ENCODE measurements around the gene PTX4. TPM values are rescaled to one million over a fixed set of nuclear protein-coding genes. Genes with fewer than 3 reads are reported as not detected.
"Not testable (repeated sequence)": the region's sequence is repeated elsewhere in the genome, so short reads cannot be mapped to it uniquely, and the experiment has no call there.

Gene PTX4
- total and polyA plus RNA-seq, 2 experiments from 2014 or later = 0.30 TPM; not detected in 1

DNA sequence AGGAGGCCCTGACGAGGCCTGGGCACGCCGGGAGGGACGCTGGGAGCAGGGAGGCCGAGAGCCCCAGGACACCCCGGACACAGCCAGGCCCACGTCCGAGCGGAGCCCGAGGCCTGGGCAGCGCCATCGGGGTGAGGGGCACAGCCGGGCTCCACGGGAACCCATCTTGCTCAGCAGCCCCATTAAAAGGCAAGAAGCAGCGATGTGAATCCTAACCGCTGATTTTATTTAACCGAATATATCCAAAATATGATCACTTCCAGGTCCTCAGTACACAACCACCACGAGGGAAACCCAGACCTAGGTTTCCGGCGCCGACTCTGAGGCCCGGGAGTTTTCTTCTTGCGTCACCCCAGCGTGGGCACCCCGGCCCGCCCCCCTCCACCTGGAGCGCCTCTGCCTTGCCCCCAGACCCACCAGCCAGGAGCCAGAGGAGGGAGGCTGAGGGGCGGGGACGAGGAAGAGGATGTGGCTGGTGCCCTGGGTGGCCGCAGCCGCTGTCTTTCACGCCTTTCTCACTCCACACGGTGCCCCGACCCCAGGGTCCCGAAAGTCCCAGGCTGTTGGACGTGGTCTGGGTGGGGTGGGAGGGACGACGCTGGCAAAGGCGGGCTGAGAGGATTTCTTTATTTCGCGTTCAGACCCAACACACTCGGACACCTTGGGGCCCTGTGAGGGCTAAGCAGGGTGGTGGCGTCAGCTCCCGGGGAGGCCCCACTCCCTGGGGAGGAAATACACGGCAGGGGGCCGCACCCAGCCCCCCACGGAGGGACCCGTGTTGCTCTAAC is 43.8 kb downstream of the PTX4 start:
- DNase-seq (ENCODE audit: low read depth in 1 of 2, low spot score in 1 of 2) = no peak
- Histone ChIP-seq H3K4me3 (no peak overlapping the region), H3K4me1 (ENCODE audit: low read depth) (no peaks in the 10 kb centered on the region), H3K27ac (no peak overlapping the region), H3K36me3 (no peaks in the 10 kb centered on the region), H3K27me3 (no peaks in the 10 kb centered on the region), H3K9me3 (ENCODE audit: low read depth) (no peaks in the 10 kb centered on the region)
- TF ChIP-seq, protein P1, sequence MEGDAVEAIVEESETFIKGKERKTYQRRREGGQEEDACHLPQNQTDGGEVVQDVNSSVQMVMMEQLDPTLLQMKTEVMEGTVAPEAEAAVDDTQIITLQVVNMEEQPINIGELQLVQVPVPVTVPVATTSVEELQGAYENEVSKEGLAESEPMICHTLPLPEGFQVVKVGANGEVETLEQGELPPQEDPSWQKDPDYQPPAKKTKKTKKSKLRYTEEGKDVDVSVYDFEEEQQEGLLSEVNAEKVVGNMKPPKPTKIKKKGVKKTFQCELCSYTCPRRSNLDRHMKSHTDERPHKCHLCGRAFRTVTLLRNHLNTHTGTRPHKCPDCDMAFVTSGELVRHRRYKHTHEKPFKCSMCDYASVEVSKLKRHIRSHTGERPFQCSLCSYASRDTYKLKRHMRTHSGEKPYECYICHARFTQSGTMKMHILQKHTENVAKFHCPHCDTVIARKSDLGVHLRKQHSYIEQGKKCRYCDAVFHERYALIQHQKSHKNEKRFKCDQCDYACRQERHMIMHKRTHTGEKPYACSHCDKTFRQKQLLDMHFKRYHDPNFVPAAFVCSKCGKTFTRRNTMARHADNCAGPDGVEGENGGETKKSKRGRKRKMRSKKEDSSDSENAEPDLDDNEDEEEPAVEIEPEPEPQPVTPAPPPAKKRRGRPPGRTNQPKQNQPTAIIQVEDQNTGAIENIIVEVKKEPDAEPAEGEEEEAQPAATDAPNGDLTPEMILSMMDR (IDR thresholded peaks at IDR 0.05; ENCODE audit: low read depth, low read length) = no peak

DNA sequence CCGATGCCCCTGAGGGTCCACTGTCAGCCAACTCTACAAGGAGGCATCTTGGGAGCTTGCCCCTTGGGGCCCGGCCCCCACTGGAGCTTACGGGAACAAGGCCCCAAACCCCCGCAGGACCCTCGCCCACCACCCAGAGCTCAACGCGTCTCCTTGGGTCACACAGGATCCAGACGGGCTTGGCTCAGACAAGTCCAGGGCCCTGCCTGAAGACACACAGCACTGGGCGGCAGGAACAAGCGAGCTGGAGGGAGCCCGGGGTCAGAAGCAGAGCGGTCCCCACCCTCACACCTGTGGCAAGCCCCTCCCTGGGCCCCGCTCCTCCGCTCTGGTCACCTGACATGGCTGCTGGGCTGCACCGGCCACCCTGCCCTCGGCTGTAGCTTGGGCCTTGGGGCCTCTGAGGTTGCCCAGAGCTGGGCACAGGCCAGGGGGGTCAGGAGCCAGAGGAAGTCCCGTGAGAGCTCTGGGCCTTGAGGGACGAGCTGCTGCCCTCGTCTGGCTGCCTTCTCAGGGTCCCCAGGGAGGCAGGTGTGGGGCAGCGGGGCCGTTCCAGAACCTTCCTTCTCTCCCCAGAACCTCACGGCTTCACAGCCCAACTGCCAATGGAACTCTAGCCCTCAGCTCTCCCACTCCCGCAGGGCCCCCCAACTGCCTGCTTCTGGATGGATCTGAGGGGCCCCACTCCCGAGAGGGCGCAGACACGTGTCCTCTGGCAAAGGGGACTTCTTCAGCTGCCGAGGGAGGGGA is 44.6 kb downstream of the PTX4 start, which contains the start of gene CCDC154:
Gene CCDC154 (minus strand): TSS at position 577 of the 750 bp plus-strand sequence. CDS start 234 bp downstream, at position 343.
- H3K9me3 ChIP-seq (ENCODE audit: low read depth) = no peaks in the 10 kb centered on the region
- no peaks in the 10 kb centered on the region for H3K27me3 ChIP-seq
- no peak within 1 kb of the TSS for H3K27ac ChIP-seq

DNA sequence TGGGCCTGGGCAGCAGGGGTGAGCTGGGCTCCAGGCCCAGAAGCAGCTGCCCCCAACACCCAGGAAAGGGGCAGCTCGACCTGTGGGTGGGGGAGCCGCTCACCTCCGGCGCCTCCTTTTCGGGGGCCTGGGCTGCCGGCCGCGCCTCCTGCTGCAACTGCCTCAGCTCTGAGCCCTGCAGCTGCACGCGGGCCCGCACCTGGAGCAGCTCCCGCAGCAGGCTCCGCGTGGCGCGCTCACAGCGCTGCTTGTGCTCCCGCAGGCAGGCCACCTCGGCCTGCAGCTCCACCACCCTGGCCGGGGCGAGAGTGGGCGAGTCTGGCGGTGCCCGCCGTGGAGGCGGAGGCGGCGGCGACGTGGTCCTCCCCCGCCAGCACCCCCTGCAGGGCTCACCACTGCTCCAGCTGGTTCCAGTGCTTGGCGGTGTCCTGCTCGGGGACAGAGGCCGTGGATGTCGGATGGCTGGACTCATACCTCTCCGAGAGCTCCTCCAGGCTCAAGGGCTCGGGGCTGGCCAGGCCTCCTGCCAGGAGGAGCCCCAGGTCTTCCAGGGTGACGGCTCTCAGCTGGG is 45.3 kb downstream of the PTX4 start:
- TF ChIP-seq, protein P1 (IDR thresholded peaks at IDR 0.05; ENCODE audit: low read depth, low read length) = no peak
- no peak for DNase-seq (ENCODE audit: low read depth in 1 of 2, low spot score in 1 of 2)
- Histone ChIP-seq H3K4me3 (no peak overlapping the region), H3K4me1 (ENCODE audit: low read depth) (no peaks in the 10 kb centered on the region), H3K27ac (no peak overlapping the region), H3K27me3 (no peaks in the 10 kb centered on the region), H3K9me3 (ENCODE audit: low read depth) (no peaks in the 10 kb centered on the region), H3K36me3 (no peaks in the 10 kb centered on the region)

More for the DNA sequence above, 44.6 kb downstream of the PTX4 start, which contains the start of gene CCDC154:
- DNase-seq (ENCODE audit: low read depth in 1 of 2, low spot score in 1 of 2) = no peak
- Histone ChIP-seq H3K4me3 (no peak within 1 kb of the TSS), H3K4me1 (ENCODE audit: low read depth) (no peaks in the 10 kb centered on the region), H3K36me3 (no peaks in the 10 kb centered on the region)
- TF ChIP-seq, protein P1 (IDR thresholded peaks at IDR 0.05; ENCODE audit: low read depth, low read length) = no peak

DNA sequence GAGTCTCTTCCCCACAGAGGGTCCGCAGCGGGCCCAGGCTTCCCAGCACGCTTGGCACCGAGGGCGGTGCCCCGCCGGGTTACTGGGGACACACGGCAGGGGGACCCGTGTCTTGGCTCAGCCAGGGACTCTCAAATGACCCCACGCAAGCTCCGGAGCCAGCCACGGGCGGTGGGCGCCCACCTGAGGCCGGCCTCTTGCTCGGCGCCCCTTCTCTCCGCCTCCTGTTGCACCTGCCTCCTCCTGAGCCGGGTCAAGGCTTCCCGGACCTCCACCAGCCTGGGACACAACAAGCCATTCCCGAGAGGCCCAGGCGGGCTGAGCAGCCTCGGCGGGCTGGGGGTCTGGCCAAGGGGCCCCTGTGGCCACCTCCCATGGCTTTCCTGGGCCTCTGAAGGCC is 46.0 kb downstream of the PTX4 start:
- Histone ChIP-seq H3K36me3 (no peaks in the 10 kb centered on the region), H3K27ac (no peak overlapping the region), H3K9me3 (ENCODE audit: low read depth) (no peaks in the 10 kb centered on the region), H3K4me3 (no peak overlapping the region), H3K27me3 (no peaks in the 10 kb centered on the region), H3K4me1 (ENCODE audit: low read depth) (no peaks in the 10 kb centered on the region)
- DNase-seq (ENCODE audit: low read depth in 1 of 2, low spot score in 1 of 2) = no peak
- TF ChIP-seq, protein P1 (IDR thresholded peaks at IDR 0.05; ENCODE audit: low read depth, low read length) = no peak

DNA sequence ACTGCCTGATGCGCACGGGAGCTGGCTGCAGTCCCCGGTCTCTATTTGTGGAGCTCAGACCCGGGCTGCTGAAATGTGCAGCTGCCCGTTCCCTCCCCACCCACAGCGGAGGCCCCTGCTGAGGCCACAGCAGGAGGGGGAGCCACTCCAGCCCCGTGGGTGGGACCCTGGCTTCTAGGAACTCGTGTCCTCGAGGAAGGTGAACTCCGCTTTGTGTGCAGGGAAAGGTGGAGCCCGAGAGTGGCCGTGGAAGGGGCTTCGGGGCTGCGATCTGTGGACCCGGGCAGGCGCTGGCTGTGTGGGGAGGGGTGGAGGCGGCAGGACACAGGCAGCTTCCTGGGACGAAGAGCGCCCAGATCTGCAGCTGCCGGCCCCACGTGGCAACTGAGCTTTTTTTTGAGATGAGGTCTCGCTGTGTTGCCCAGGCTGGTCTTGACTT is 47.3 kb downstream of the PTX4 start:
- Histone ChIP-seq H3K27me3 (no peaks in the 10 kb centered on the region), H3K9me3 (ENCODE audit: low read depth) (no peaks in the 10 kb centered on the region), H3K27ac (no peak overlapping the region), H3K4me3 (no peak overlapping the region), H3K4me1 (ENCODE audit: low read depth) (no peaks in the 10 kb centered on the region), H3K36me3 (no peaks in the 10 kb centered on the region)
- DNase-seq (ENCODE audit: low read depth in 1 of 2, low spot score in 1 of 2) = no peak
- TF ChIP-seq, protein P1 (IDR thresholded peaks at IDR 0.05; ENCODE audit: low read depth, low read length) = no peak

DNA sequence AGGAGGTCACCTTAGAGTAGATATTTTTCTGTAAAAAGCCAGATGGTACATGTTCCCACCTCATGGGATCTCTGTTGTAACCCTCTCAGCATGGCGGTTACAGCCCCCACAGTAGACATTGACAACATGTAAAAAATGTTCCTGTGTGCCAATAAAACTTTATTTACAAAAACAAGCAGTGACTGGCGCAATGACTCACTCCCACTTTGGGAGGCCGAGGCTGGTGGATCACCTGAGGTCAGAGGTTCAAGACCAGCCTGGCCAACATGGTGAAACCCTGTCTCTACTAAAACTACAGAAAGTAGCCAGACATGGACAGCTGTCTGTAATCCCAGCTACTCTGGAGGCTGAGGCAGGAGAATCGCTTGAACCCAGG is 49.1 kb downstream of the PTX4 start:
- H3K4me3 ChIP-seq; H3K36me3 ChIP-seq; H3K9me3 ChIP-seq (ENCODE audit: low read depth); DNase-seq (ENCODE audit: low read depth in 1 of 2, low spot score in 1 of 2); H3K27ac ChIP-seq; H3K27me3 ChIP-seq; H3K4me1 ChIP-seq (ENCODE audit: low read depth): not testable (repeated sequence)
